Measurements from ENCODE around the gene CCDC85B. TPM values are rescaled to one million over a fixed set of nuclear protein-coding genes. Genes with fewer than 3 reads are reported as not detected.

Gene CCDC85B
- total and polyA plus RNA-seq, 2 of the 8 experiments (the other 6 are each of a cell fraction or from before 2014, with no cell fraction given), result 19.8 to 30.8 TPM

DNA sequence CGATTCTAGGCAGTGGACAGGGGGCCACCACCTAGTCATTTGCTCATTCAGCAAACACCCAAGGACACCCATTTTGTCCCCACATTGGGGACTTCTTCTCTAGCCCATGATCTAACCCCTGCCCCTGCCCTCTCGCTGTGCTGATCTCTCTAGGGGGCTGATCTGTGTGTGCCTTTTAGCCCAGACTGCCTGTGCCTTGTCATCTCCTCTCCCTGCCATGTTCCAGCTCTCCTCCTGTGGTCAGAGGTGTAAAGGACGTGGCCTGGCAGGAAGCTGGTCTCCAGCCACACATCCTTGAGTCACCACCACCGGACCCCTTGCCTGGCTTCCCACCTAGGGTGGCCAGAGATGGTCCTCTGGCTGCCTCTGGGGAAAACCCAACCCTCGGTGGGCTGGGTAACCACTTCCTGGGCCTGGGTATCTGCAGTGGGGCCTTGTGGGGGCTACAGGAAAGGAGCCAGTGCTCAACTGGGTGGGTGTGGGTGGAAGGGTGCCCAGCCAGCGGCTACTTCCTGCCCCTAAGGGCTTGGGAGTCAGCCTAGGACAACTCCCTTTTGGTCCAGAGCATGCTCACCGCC is 9.5 kb upstream of the CCDC85B start:
- H3K27ac ChIP-seq (ENCODE audit: low read depth, low read length), result no peak overlapping the region
- no peak overlapping the region for H2BK120ac ChIP-seq (replicated peaks; ENCODE audit: low read depth, low read length)
- H2BK5ac ChIP-seq (ENCODE audit: low read depth, low read length), result no peak overlapping the region
- no peak for DNase-seq (ENCODE audit: low read depth in 1 of 2, low spot score in 2 of 2)
- no peak overlapping the region for H2BK12ac ChIP-seq (ENCODE audit: low read depth, low read length)
- H3K9me3 ChIP-seq (ENCODE audit: insufficient read depth in 2 of 2, low read depth in 1 of 2, low read length in 1 of 2), result no peaks in the 10 kb centered on the region
- H3K4me3 ChIP-seq (ENCODE audit: extremely low read depth in 1 of 4, insufficient read depth in 2 of 4, low read depth in 3 of 4, low read length in 4 of 4), result no peak overlapping the region
- no peak overlapping the region for H4K8ac ChIP-seq (ENCODE audit: extremely low read depth, insufficient read depth, low read length)
- peaks cover 5 to 6% of the 10 kb centered on the region in 2 experiments for H4K20me1 ChIP-seq (replicated peaks in 1 of 2; ENCODE audit: control insufficient read depth in 1 of 2, insufficient read depth in 2 of 2, low read length in 2 of 2)
- no peak overlapping the region for H4K91ac ChIP-seq (replicated peaks; ENCODE audit: insufficient read length, low read length)
- ChIA-PET CTCF (ENCODE audit: partially characterized antibody) (interaction anchor here (0.6 to 19.6 kb wide), 9 partner anchors 10 to 253 kb away, joined by 3 to 283 read pairs (median 4); partner anchors contain the start of genes CCDC85B and MUS81), POLR2A (ENCODE audit: partially characterized antibody) (interaction anchor here (1.1 to 39.7 kb wide), 5 partner anchors 9 to 243 kb away, joined by 4 to 1071 read pairs (median 4); partner anchors contain the start of genes CCDC85B, CFL1, EFEMP2 and MUS81)
- no peak overlapping the region for H3K4ac ChIP-seq (replicated peaks; ENCODE audit: insufficient read length, low read depth, low read length)
- peaks cover 0 to 3% (median 0%) of the 10 kb centered on the region in 4 experiments; a peak in 1 of 7 replicates for H3K27me3 ChIP-seq (replicated peaks in 1 of 4; ENCODE audit: control insufficient read depth in 3 of 4, extremely low read depth in 1 of 4, insufficient read depth in 3 of 4, low read length in 3 of 4)
- no peak overlapping the region for H3K23ac ChIP-seq (ENCODE audit: insufficient read length)
- no peak overlapping the region for H3K18ac ChIP-seq (ENCODE audit: extremely low read depth, low read length)
- H2BK20ac ChIP-seq (ENCODE audit: low read length), result no peak overlapping the region
- no peak overlapping the region for H2AFZ ChIP-seq (ENCODE audit: low read length)
- no peak for TF ChIP-seq FOSL1 (IDR thresholded peaks at IDR 0.05; ENCODE audit: insufficient read depth, low read depth, low read length)
- no peak for TF ChIP-seq NRF1 (IDR thresholded peaks at IDR 0.05; ENCODE audit: low read depth, low read length)
- TF ChIP-seq YY1 (IDR thresholded peaks at IDR 0.05; ENCODE audit: low read depth, low read length), result no peak
- no peak for TF ChIP-seq RBBP5 (IDR thresholded peaks at IDR 0.05; ENCODE audit: borderline replicate concordance, low read depth, low read length)
- H3K4me1 ChIP-seq (replicated peaks in 1 of 4; ENCODE audit: control insufficient read depth in 3 of 4, insufficient read depth in 4 of 4, low read length in 3 of 4), result peaks cover 0 to 2% (median 0%) of the 10 kb centered on the region in 4 experiments; a peak in 1 of 7 replicates
- no peak overlapping the region for H2BK15ac ChIP-seq (ENCODE audit: low read length)
- no peak overlapping the region for H3K4me2 ChIP-seq (ENCODE audit: insufficient read depth in 1 of 2, low read depth in 2 of 2, low read length in 2 of 2)
- no peaks in the 10 kb centered on the region for H3K79me2 ChIP-seq (ENCODE audit: control insufficient read depth in 1 of 2, insufficient read depth in 2 of 2, low read length in 2 of 2)
- peaks cover 8 to 22% (median 12%) of the 10 kb centered on the region in 4 experiments; a peak in 7 of 8 replicates for H3K36me3 ChIP-seq (ENCODE audit: control insufficient read depth in 2 of 4, insufficient read depth in 4 of 4, low read length in 3 of 4)
- H3K56ac ChIP-seq (replicated peaks; ENCODE audit: insufficient read length, low read depth, low read length), result no peak overlapping the region
- no peak overlapping the region for H3K9ac ChIP-seq (replicated peaks in 1 of 4; ENCODE audit: extremely low read depth in 1 of 4, low read depth in 3 of 4, low read length in 3 of 4)
- H3K14ac ChIP-seq (ENCODE audit: insufficient read length), result no peak overlapping the region
- no peaks in the 10 kb centered on the region for H3K79me1 ChIP-seq (ENCODE audit: low read depth, low read length)
- no peak for FAIRE-seq
- no peaks in the 10 kb centered on the region for H3K23me2 ChIP-seq (ENCODE audit: low read depth, low read length)
- no peak overlapping the region for H2AK5ac ChIP-seq (ENCODE audit: low read depth, low read length)
- no peak overlapping the region for H4K5ac ChIP-seq (ENCODE audit: insufficient read length, low read depth, low read length)
- 85% methylated on average over 4 of the region's 7 CpGs; no CpG with 5 or more reads in 1 of the 2 experiments for WGBS, 2 experiments (ENCODE audit: extremely low coverage in 1 of 2, insufficient coverage in 1 of 2, insufficient read length in 1 of 2, insufficient replicate concordance in 2 of 2, low coverage in 1 of 2, low lambda C conversion rate in 2 of 2, missing lambda C conversion rate in 1 of 2)

Measured in H1 (cell line).